ENCODE results near the gene RIC8A. TPM values are rescaled to one million over a fixed set of nuclear protein-coding genes. Genes with fewer than 3 reads are reported as not detected.
"Not testable (repeated sequence)": the region's sequence is repeated elsewhere in the genome, so short reads cannot be mapped to it uniquely, and the experiment has no call there.

RIC8A gene
- total and polyA plus RNA-seq, 10 of the 15 experiments (the other 5 are each of a cell fraction or from before 2014, with no cell fraction given) = 10.4 to 157 (median 81.4) TPM

GRCh38 chr11:180242-180641, 27.3 kb upstream of the RIC8A start:
- DNase-seq (ENCODE audit: low read depth, low spot score); H3K27ac ChIP-seq (ENCODE audit: control insufficient read depth, insufficient read depth); BruUV-seq (replicated peaks); H3K4me2 ChIP-seq (ENCODE audit: control insufficient read depth, insufficient read depth); ATAC-seq; POLR2A ChIA-PET; H3K9me3 ChIP-seq (replicated peaks; ENCODE audit: control insufficient read depth, insufficient read depth, low read length); H3K9ac ChIP-seq (ENCODE audit: control insufficient read depth, insufficient read depth, low read length); SMC1A ChIA-PET (ENCODE audit: uncharacterized antibody, unreplicated experiment); intact Hi-C loops (cut with micrococcal nuclease; ENCODE audit: unreplicated experiment); FAIRE-seq; H3K4me1 ChIP-seq (ENCODE audit: control insufficient read depth, insufficient read depth, low read length); H4K20me1 ChIP-seq (ENCODE audit: control insufficient read depth, insufficient read depth); H2AFZ ChIP-seq (ENCODE audit: control insufficient read depth, low read depth, low read length); CTCF ChIA-PET; RAD21 ChIA-PET (ENCODE audit: unreplicated experiment); H3K79me2 ChIP-seq (ENCODE audit: control insufficient read depth, insufficient read depth, low read length); H3K36me3 ChIP-seq (ENCODE audit: control insufficient read depth in 2 of 2, insufficient read depth in 2 of 2, low read length in 1 of 2); in situ Hi-C loops (cut with MboI); H3K27me3 ChIP-seq (replicated peaks in 1 of 2; ENCODE audit: control insufficient read depth in 2 of 2, insufficient read depth in 2 of 2, low read length in 1 of 2); H3K4me3 ChIP-seq: not testable (repeated sequence)
- no CpG with 5 or more reads among the region's 13 CpGs for WGBS (ENCODE audit: insufficient coverage, insufficient replicate concordance, low lambda C conversion rate, missing lambda C conversion rate)
- peak in 1 of 3 experiments; percentile 29; a peak in 1 of 6 replicates for TF ChIP-seq CTCF (IDR thresholded peaks at IDR 0.05 in 2 of 3, conservative IDR thresholded peaks at IDR 0.05 in 1 of 3; ENCODE audit: control insufficient read depth in 2 of 3, extremely low read depth in 1 of 3, insufficient read depth in 1 of 3, low read depth in 3 of 3, low read length in 3 of 3)

- H3K9me3 ChIP-seq (replicated peaks; ENCODE audit: control insufficient read depth, insufficient read depth, low read length); intact Hi-C loops (cut with micrococcal nuclease; ENCODE audit: unreplicated experiment); H3K27ac ChIP-seq (ENCODE audit: control insufficient read depth, insufficient read depth); FAIRE-seq; H3K79me2 ChIP-seq (ENCODE audit: control insufficient read depth, insufficient read depth, low read length); POLR2A ChIA-PET; BruUV-seq (replicated peaks); in situ Hi-C loops (cut with MboI); H3K4me2 ChIP-seq (ENCODE audit: control insufficient read depth, insufficient read depth); ATAC-seq; H3K9ac ChIP-seq (ENCODE audit: control insufficient read depth, insufficient read depth, low read length); H3K36me3 ChIP-seq (ENCODE audit: control insufficient read depth in 2 of 2, insufficient read depth in 2 of 2, low read length in 1 of 2); H3K27me3 ChIP-seq (replicated peaks in 1 of 2; ENCODE audit: control insufficient read depth in 2 of 2, insufficient read depth in 2 of 2, low read length in 1 of 2); RAD21 ChIA-PET (ENCODE audit: unreplicated experiment); CTCF ChIA-PET; DNase-seq (ENCODE audit: low read depth, low spot score); H4K20me1 ChIP-seq (ENCODE audit: control insufficient read depth, insufficient read depth); H3K4me1 ChIP-seq (ENCODE audit: control insufficient read depth, insufficient read depth, low read length); H3K4me3 ChIP-seq; SMC1A ChIA-PET (ENCODE audit: uncharacterized antibody, unreplicated experiment); H2AFZ ChIP-seq (ENCODE audit: control insufficient read depth, low read depth, low read length): not testable (repeated sequence)
- WGBS (ENCODE audit: insufficient coverage, insufficient replicate concordance, low lambda C conversion rate, missing lambda C conversion rate) = 95% methylated on average over 43 of the region's 55 CpGs
These were observed 18.2 kb upstream of the RIC8A start for GRCh38 chr11:189200-189783.
